Nephron progenitor cell (in vitro differentiated cells): ENCODE data around the gene ATP6V1E1.
A peak's percentile ranks its signal among the peaks of the same experiment; 100 is the strongest.
"Not testable (repeated sequence)": the region's sequence is repeated elsewhere in the genome, so short reads cannot be mapped to it uniquely, and the experiment has no call there.

Experiments used
- DNase-seq: peaks from one replicate; pipeline ENCODE4 v3.0.0; 2021
- H3K27ac Mint-ChIP-seq: 2 replicates; pipeline ENCODE4 v1.8.0; 2021; ENCODE audit warnings: mild to moderate bottlenecking, moderate library complexity, mixed read lengths
- H3K27me3 Mint-ChIP-seq: 2 replicates; pipeline ENCODE4 v1.8.0; 2021; ENCODE audit warnings: mild to moderate bottlenecking, low read depth, mixed read lengths; ENCODE audit not compliant: poor library complexity
- H3K36me3 Mint-ChIP-seq: 2 replicates; pipeline ENCODE4 v1.8.0; 2021; ENCODE audit warnings: low read depth, mixed read lengths
- H3K4me1 Mint-ChIP-seq: 2 replicates; pipeline ENCODE4 v1.8.0; 2021; ENCODE audit warnings: mixed read lengths
- H3K4me3 Mint-ChIP-seq: 2 replicates; pipeline ENCODE4 v1.8.0; 2021; ENCODE audit warnings: mild to moderate bottlenecking, moderate library complexity, mixed read lengths
- H3K9me3 Mint-ChIP-seq: 2 replicates; pipeline ENCODE4 v1.8.0; 2021; ENCODE audit warnings: mild to moderate bottlenecking, moderate library complexity, mixed read lengths
- CTCF ChIP-seq: fragments of 200-600 bp; sonication (generic); IDR thresholded peaks from 2 replicates; pipeline ENCODE4 v1.5.0; 2021; ENCODE audit warnings: antibody characterized with exemption

ATP6V1E1 gene

GRCh38 chr22:17637490-17638181 is 9.1 kb upstream of the ATP6V1E1 start:
- Mint-ChIP-seq H3K27ac (peak overlapping the region; percentile 99), H3K9me3 (peaks cover 15% of the 10 kb centered on the region), H3K36me3 (peaks cover 18% of the 10 kb centered on the region), H3K4me3 (peak overlapping the region; percentile 95), H3K27me3 (no peaks in the 10 kb centered on the region), H3K4me1 (peaks cover 34% of the 10 kb centered on the region)
- DNase-seq: no peak
- no peak for TF ChIP-seq CTCF

- H3K4me1 Mint-ChIP-seq: peaks cover 34% of the 10 kb centered on the region
- not testable (repeated sequence) for H3K9me3 Mint-ChIP-seq, H3K36me3 Mint-ChIP-seq, H3K27me3 Mint-ChIP-seq, H3K27ac Mint-ChIP-seq, DNase-seq, H3K4me3 Mint-ChIP-seq
These were observed 8.3 kb upstream of the ATP6V1E1 start for GRCh38 chr22:17636850-17637249.

- Mint-ChIP-seq H3K4me1 (peaks cover 32% of the 10 kb centered on the region), H3K27ac (no peak overlapping the region)
These were observed 6.1 kb upstream of the ATP6V1E1 start for GRCh38 chr22:17634696-17635095.

GRCh38 chr22:17633998-17634323 is 5.4 kb upstream of the ATP6V1E1 start:
- no peaks in the 10 kb centered on the region for H3K9me3 Mint-ChIP-seq
- DNase-seq: no peak

More at GRCh38 chr22:17634696-17635095, 6.1 kb upstream of the ATP6V1E1 start:
- no peaks in the 10 kb centered on the region for H3K27me3 Mint-ChIP-seq
- H3K4me3 Mint-ChIP-seq: no peak overlapping the region
- TF ChIP-seq CTCF: no peak
- no peaks in the 10 kb centered on the region for H3K36me3 Mint-ChIP-seq
- no peak for DNase-seq
- no peaks in the 10 kb centered on the region for H3K9me3 Mint-ChIP-seq

GRCh38 chr22:17633217-17633997 is 4.9 kb upstream of the ATP6V1E1 start:
- peaks cover 4% of the 10 kb centered on the region for H3K27me3 Mint-ChIP-seq

More at GRCh38 chr22:17633998-17634323, 5.4 kb upstream of the ATP6V1E1 start:
- H3K4me1 Mint-ChIP-seq: peaks cover 30% of the 10 kb centered on the region
- H3K27ac Mint-ChIP-seq: peak overlapping the region; percentile 98
- H3K4me3 Mint-ChIP-seq: no peak overlapping the region
- H3K27me3 Mint-ChIP-seq: peaks cover under 1% of the 10 kb centered on the region
- no peak for TF ChIP-seq CTCF
- H3K36me3 Mint-ChIP-seq: no peaks in the 10 kb centered on the region

More at GRCh38 chr22:17633217-17633997, 4.9 kb upstream of the ATP6V1E1 start:
- Mint-ChIP-seq H3K4me3 (peak overlapping the region; percentile 33), H3K36me3 (no peaks in the 10 kb centered on the region), H3K9me3 (no peaks in the 10 kb centered on the region), H3K4me1 (peaks cover 34% of the 10 kb centered on the region), H3K27ac (peak overlapping the region; percentile 98)
- no peak for DNase-seq
- TF ChIP-seq CTCF: no peak
